Adrenal gland (tissue), 5 donors: Measurements from ENCODE around the gene UBTD2.

ENCODE experiments used
- POLR2A ChIP-seq, 2 donors: fragments of 450-650 bp; IDR thresholded peaks; one replicate each; pipeline ENCODE4 v1.6.1; 2017; ENCODE audit warnings: antibody characterized with exemption in 2 of 2, mild to moderate bottlenecking in 2 of 2, moderate library complexity in 1 of 2
- TF ChIP-seq, protein P1 (sequence below), 6 experiments: fragments of 450-650 bp in 4 of 6; fragments of 200-600 bp in 2 of 6; sonication (generic) in 1 of 6; IDR thresholded peaks; 1 replicate in 5 of 6; 2 replicates in 1 of 6; pipeline versions ENCODE4 v1.5.1 to v1.8.0; 2016 to 2021; ENCODE audit warnings: antibody characterized with exemption in 6 of 6, mild to moderate bottlenecking in 2 of 6, moderate library complexity in 1 of 6
- donor health status: DM: no; HTN: no; CAD: no.

DNA sequence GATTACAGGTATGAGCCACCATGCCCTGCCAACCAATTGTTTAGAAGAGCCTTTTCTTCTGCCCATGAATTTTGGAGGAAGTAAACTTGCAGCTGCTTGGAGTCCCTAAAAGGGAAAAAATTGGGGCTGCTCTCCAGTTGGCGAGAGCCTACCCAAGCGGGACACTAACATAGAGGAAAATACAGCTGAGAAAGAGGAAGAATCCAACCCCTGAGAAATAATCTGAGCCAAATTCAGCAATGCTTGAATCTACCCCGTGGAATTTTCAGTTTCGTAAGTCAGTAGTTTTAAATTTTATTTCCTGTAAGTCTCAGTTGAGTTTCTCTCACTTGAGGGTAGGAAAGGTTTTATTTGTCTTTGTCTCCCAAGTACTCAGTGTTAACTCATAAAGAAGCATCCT, 30.4 kb upstream of the UBTD2 start:
- no peak for TF ChIP-seq POLR2A (IDR thresholded peaks at IDR 0.05)
- TF ChIP-seq, protein P1, sequence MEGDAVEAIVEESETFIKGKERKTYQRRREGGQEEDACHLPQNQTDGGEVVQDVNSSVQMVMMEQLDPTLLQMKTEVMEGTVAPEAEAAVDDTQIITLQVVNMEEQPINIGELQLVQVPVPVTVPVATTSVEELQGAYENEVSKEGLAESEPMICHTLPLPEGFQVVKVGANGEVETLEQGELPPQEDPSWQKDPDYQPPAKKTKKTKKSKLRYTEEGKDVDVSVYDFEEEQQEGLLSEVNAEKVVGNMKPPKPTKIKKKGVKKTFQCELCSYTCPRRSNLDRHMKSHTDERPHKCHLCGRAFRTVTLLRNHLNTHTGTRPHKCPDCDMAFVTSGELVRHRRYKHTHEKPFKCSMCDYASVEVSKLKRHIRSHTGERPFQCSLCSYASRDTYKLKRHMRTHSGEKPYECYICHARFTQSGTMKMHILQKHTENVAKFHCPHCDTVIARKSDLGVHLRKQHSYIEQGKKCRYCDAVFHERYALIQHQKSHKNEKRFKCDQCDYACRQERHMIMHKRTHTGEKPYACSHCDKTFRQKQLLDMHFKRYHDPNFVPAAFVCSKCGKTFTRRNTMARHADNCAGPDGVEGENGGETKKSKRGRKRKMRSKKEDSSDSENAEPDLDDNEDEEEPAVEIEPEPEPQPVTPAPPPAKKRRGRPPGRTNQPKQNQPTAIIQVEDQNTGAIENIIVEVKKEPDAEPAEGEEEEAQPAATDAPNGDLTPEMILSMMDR (IDR thresholded peaks at IDR 0.05): no peak
